Left lung (tissue), 10 donors: ENCODE measurements around the gene TLCD5. TPM values are rescaled to one million over a fixed set of nuclear protein-coding genes. Genes with fewer than 3 reads are reported as not detected.

Source experiments
- ATAC-seq: fragments of 200-7000 bp; cut with Tn5 transposase; one replicate; pipeline ENCODE4 v1.9.1; 2020; ENCODE audit warnings: moderate library complexity
- DNase-seq, 4 donors: peaks; one replicate each; pipeline ENCODE4 v3.0.0-alpha.2; 2013 to 2020
- H3K27ac ChIP-seq, 2 donors: fragments of 200-600 bp; sonication (generic) in 1 of 2; one replicate each; pipeline versions ENCODE4 v1.5.0 to v1.8.0; 2020 to 2021
- H3K27me3 ChIP-seq, 2 donors: fragments of 200-600 bp; sonication (generic) in 1 of 2; one replicate each; pipeline versions ENCODE4 v1.5.0 to v1.8.0; 2020 to 2021
- H3K36me3 ChIP-seq, 2 donors: fragments of 200-600 bp; sonication (generic) in 1 of 2; one replicate each; pipeline versions ENCODE4 v1.5.0 to v1.8.0; 2020 to 2021
- H3K4me1 ChIP-seq, 2 donors: fragments of 200-600 bp; one replicate each; pipeline ENCODE4 v1.8.0; 2021
- H3K4me3 ChIP-seq, 2 donors: fragments of 200-600 bp; sonication (generic) in 1 of 2; one replicate each; pipeline versions ENCODE4 v1.5.0 to v1.8.0; 2020 to 2021; ENCODE audit warnings: mild to moderate bottlenecking in 1 of 2
- H3K9me3 ChIP-seq, 2 donors: fragments of 200-600 bp; sonication (generic) in 1 of 2; one replicate each; pipeline versions ENCODE4 v1.5.0 to v1.8.0; 2020 to 2021
- CTCF ChIP-seq, 2 donors: fragments of 200-600 bp; sonication (generic) in 1 of 2; IDR thresholded peaks; one replicate each; pipeline versions ENCODE4 v1.5.0 to v1.8.0; 2021; ENCODE audit warnings: antibody characterized with exemption in 2 of 2
- intact Hi-C, 2 donors: fragments of 100-400 bp; cut with DNase I; formaldehyde crosslinking; loops; one replicate each; pipeline versions ENCODE4 v1.11.2 to v1.14.2; 2022
- polyA plus RNA-seq, 6 donors: library from polyadenylated mRNA; unstranded; fragments of 120-200 nt; gene quantifications; one replicate each; pipeline ENCODE4 v1.2.1, GENCODE V29; 2013; ENCODE audit not compliant: insufficient read length in 6 of 6
- total RNA-seq, 2 donors: library from RNA; stranded (reverse); fragmentation: NEBNext Ultra II Directional; extraction: Animal tissue kit (Norgen Biotek cat#: 25700); gene quantifications; one replicate each; pipeline ENCODE4 v1.2.1, GENCODE V29; 2021
- donor health status: DM: no; HTN: yes; CAD: no.
- donor health status: DM: no; HTN: no; CAD: no.

The TLCD5 gene
- total and polyA plus RNA-seq, 8 donors: 5.2 to 19.0 (median 17.2) TPM

DNA sequence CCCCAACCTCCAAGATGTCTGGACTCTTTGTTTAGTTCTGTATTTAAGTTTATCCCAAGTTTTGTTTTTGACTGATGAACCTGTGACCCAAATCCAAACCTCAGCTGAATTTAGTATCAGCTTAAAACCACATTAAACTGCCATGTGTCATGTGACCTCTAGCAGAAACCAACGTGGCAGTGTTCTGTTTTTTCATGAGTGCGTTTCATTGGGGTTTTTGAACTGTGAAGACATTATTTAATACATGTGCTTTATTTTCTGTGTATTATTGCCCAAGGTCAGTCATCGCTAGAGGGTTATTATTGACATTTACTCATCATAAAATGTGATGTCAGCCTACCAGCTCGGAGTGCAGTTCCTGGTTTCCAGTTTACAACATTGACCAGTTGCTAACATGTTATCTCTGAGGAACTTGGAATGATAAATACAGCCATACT is 1.8 kb downstream of the TLCD5 start:
- Histone ChIP-seq H3K4me1 (peaks cover 0 to 18% of the 10 kb centered on the region in 2 donors), H3K9me3 (no peaks in the 10 kb centered on the region), H3K4me3 (no peak overlapping the region), H3K27ac (no peak overlapping the region), H3K27me3 (peaks cover 0 to 84% of the 10 kb centered on the region in 2 donors), H3K36me3 (no peaks in the 10 kb centered on the region)
- intact Hi-C loops: no loop called here
- no peak for DNase-seq
- ATAC-seq: no peak
- TF ChIP-seq CTCF (IDR thresholded peaks at IDR 0.05): no peak

GRCh38 chr11:120327311-120327710 is 2.2 kb downstream of the TLCD5 start:
- H3K4me1 ChIP-seq: peaks cover 0 to 21% of the 10 kb centered on the region in 2 donors
- no peaks in the 10 kb centered on the region for H3K9me3 ChIP-seq
- peaks cover 0 to 85% of the 10 kb centered on the region in 2 donors for H3K27me3 ChIP-seq
- H3K4me3 ChIP-seq: no peak overlapping the region
- no peaks in the 10 kb centered on the region for H3K36me3 ChIP-seq
- no peak overlapping the region for H3K27ac ChIP-seq
- ATAC-seq (no peak), DNase-seq (no peak)
- intact Hi-C loops: no loop called here
- TF ChIP-seq CTCF (IDR thresholded peaks at IDR 0.05): no peak

GRCh38 chr11:120329556-120329955 is 4.5 kb downstream of the TLCD5 start:
- H3K27ac ChIP-seq: no peak overlapping the region
- H3K9me3 ChIP-seq: no peaks in the 10 kb centered on the region
- no peaks in the 10 kb centered on the region for H3K36me3 ChIP-seq
- H3K27me3 ChIP-seq: peaks cover 0 to 87% of the 10 kb centered on the region in 2 donors
- ATAC-seq (no peak), DNase-seq (no peak)
- intact Hi-C loops: no loop called here
- H3K4me3 ChIP-seq: no peak overlapping the region
- H3K4me1 ChIP-seq: peaks cover 0 to 26% of the 10 kb centered on the region in 2 donors
- TF ChIP-seq CTCF (IDR thresholded peaks at IDR 0.05): no peak

GRCh38 chr11:120330045-120330444 is 4.9 kb downstream of the TLCD5 start:
- intact Hi-C loops: loop anchor here in 1 of 2 donors (10.0 kb wide), 3 partner anchors 85 to 355 kb away; no protein-coding TSS in a partner anchor
- H3K4me1 ChIP-seq: peaks cover 0 to 22% of the 10 kb centered on the region in 2 donors
- no peak overlapping the region for H3K4me3 ChIP-seq
- H3K36me3 ChIP-seq: no peaks in the 10 kb centered on the region
- DNase-seq: no peak
- no peak for ATAC-seq
- peaks cover 0 to 82% of the 10 kb centered on the region in 2 donors for H3K27me3 ChIP-seq
- TF ChIP-seq CTCF (IDR thresholded peaks at IDR 0.05): no peak
- H3K27ac ChIP-seq: no peak overlapping the region
- no peaks in the 10 kb centered on the region for H3K9me3 ChIP-seq

DNA sequence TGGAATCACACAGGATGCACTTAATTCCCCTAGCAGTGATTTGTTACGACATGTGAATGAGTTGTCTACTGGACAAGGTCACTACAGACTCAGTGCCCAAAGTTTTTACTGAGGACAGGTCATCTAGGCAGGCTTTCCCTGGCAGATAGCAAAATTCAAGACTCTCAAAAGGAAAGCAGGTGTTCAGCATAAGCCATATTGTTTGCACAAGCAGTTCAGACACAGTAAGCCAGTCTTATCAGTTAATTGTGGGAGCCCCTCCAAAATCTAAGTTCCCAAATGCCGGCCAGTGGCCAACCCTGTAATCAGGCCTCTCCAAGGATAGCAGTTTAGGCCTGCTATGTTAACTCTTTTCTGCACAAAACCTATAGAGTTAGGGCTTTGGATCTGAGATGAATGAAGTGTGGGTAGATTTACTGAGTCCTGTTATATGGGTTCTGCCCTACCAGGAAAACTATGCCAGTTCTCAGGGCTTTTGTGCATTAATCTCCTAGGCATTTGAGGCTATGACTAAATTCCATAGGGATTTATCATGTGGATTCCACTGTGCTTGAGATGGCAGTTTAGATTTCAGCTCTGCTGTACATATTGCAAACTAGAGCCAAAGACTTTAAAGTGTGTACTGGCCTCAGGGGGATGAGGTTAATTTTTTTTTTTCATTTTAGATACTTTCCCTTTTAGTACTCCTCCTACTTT is 6.3 kb downstream of the TLCD5 start:
- H3K27me3 ChIP-seq: peaks cover 0 to 78% of the 10 kb centered on the region in 2 donors
- H3K27ac ChIP-seq: peak overlapping the region; percentile 10 to 24
- intact Hi-C loops: loop anchor here in 1 of 2 donors (10.0 kb wide), 3 partner anchors 83 to 353 kb away; no protein-coding TSS in a partner anchor
- H3K4me1 ChIP-seq: peaks cover 5 to 15% of the 10 kb centered on the region in 2 donors
- H3K36me3 ChIP-seq: no peaks in the 10 kb centered on the region
- DNase-seq (peak in 2 of 4 donors; percentile 50 to 65), ATAC-seq (no peak)
- no peak for TF ChIP-seq CTCF (IDR thresholded peaks at IDR 0.05)
- H3K4me3 ChIP-seq: no peak overlapping the region
- H3K9me3 ChIP-seq: no peaks in the 10 kb centered on the region
